SK-N-SH treated with all-trans-retinoic acid at 6 μM for 48 hours (cell line): ENCODE data around the gene ZFYVE27.
"Not testable (repeated sequence)": the region's sequence is repeated elsewhere in the genome, so short reads cannot be mapped to it uniquely, and the experiment has no call there.

Source experiments
- ATAC-seq: fragments of 200-7000 bp; cut with Tn5 transposase; 3 replicates; pipeline ENCODE4 v1.9.1; 2020; ENCODE audit warnings: mild to moderate bottlenecking, moderate library complexity
- ARNTL ChIP-seq: fragments of 450-650 bp; formaldehyde crosslinking; IDR thresholded peaks from 2 replicates; pipeline ENCODE4 v1.5.0; 2020; ENCODE audit warnings: low read depth, mild to moderate bottlenecking, moderate library complexity, borderline replicate concordance
- CSDC2 ChIP-seq: fragments of 250-450 bp; sonication (Bioruptor Pico); IDR thresholded peaks from 2 replicates; pipeline ENCODE4 v1.5.0; 2020; ENCODE audit warnings: mild to moderate bottlenecking, moderate library complexity
- ESRRG ChIP-seq: fragments of 250-450 bp; sonication (Bioruptor Pico); IDR thresholded peaks from 2 replicates; pipeline ENCODE4 v1.6.1; 2021; ENCODE audit warnings: mild to moderate bottlenecking
- GLIS3 ChIP-seq: fragments of 250-450 bp; sonication (Bioruptor Pico); IDR thresholded peaks from 2 replicates; pipeline ENCODE4 v1.5.0; 2020; ENCODE audit warnings: mild to moderate bottlenecking, moderate library complexity
- ISL1 ChIP-seq: fragments of 250-450 bp; sonication (Bioruptor Pico); IDR thresholded peaks from 2 replicates; pipeline ENCODE4 v2.1.2; 2022; ENCODE audit warnings: mild to moderate bottlenecking, moderate library complexity
- OSR1 ChIP-seq: fragments of 250-450 bp; sonication (Bioruptor Pico); IDR thresholded peaks from 2 replicates; pipeline ENCODE4 v1.8.0; 2022; ENCODE audit warnings: moderate library complexity, mild to moderate bottlenecking, inconsistent platforms
- PPARA ChIP-seq: fragments of 250-450 bp; sonication (Bioruptor Pico); IDR thresholded peaks from 2 replicates; pipeline ENCODE4 v1.5.0; 2020; ENCODE audit warnings: mild to moderate bottlenecking, borderline replicate concordance
- RARB ChIP-seq: fragments of 250-450 bp; sonication (Bioruptor Pico); IDR thresholded peaks from 2 replicates; pipeline ENCODE4 v1.8.0; 2021; ENCODE audit warnings: mild to moderate bottlenecking, moderate library complexity
- TCF4 ChIP-seq: fragments of 250-450 bp; sonication (Bioruptor Pico); IDR thresholded peaks from 2 replicates; pipeline ENCODE4 v1.8.0; 2021; ENCODE audit warnings: mild to moderate bottlenecking, moderate library complexity, borderline replicate concordance
- TOX ChIP-seq: fragments of 250-450 bp; sonication (Bioruptor Pico); IDR thresholded peaks from 2 replicates; pipeline ENCODE4 v1.8.0; 2021; ENCODE audit warnings: mild to moderate bottlenecking, moderate library complexity, borderline replicate concordance
- ZC3H10 ChIP-seq: fragments of 250-450 bp; sonication (Bioruptor Pico); IDR thresholded peaks from 2 replicates; pipeline ENCODE4 v1.5.1; 2021; ENCODE audit warnings: mild to moderate bottlenecking, moderate library complexity
- ZFP3 ChIP-seq: fragments of 250-450 bp; sonication (Bioruptor Pico); IDR thresholded peaks from 2 replicates; pipeline ENCODE4 v1.5.0; 2020; ENCODE audit warnings: mild to moderate bottlenecking, moderate library complexity
- ZNF70 ChIP-seq: fragments of 450-650 bp; formaldehyde crosslinking; IDR thresholded peaks from 2 replicates; pipeline ENCODE4 v1.5.0; 2020; ENCODE audit warnings: mild to moderate bottlenecking, moderate library complexity
- TF ChIP-seq, protein P1 (sequence below): fragments of 250-450 bp; sonication (Bioruptor Pico); IDR thresholded peaks from 2 replicates; pipeline ENCODE4 v1.5.1; 2020; ENCODE audit warnings: low read depth, mild to moderate bottlenecking, moderate library complexity
- TF ChIP-seq, protein P2 (sequence below): fragments of 250-450 bp; sonication (Bioruptor Pico); IDR thresholded peaks from 2 replicates; pipeline ENCODE4 v1.5.1; 2021; ENCODE audit warnings: mild to moderate bottlenecking, moderate library complexity
- TF ChIP-seq, protein P3 (sequence below): fragments of 250-450 bp; sonication (Bioruptor Pico); IDR thresholded peaks from 2 replicates; pipeline ENCODE4 v1.8.0; 2020; ENCODE audit warnings: mild to moderate bottlenecking, moderate library complexity, borderline replicate concordance
- TF ChIP-seq, protein P4 (sequence below): fragments of 250-450 bp; sonication (Bioruptor Pico); IDR thresholded peaks from 2 replicates; pipeline ENCODE4 v1.8.0; 2021; ENCODE audit warnings: low read depth, mild to moderate bottlenecking, moderate library complexity, borderline replicate concordance

ZFYVE27 gene

DNA sequence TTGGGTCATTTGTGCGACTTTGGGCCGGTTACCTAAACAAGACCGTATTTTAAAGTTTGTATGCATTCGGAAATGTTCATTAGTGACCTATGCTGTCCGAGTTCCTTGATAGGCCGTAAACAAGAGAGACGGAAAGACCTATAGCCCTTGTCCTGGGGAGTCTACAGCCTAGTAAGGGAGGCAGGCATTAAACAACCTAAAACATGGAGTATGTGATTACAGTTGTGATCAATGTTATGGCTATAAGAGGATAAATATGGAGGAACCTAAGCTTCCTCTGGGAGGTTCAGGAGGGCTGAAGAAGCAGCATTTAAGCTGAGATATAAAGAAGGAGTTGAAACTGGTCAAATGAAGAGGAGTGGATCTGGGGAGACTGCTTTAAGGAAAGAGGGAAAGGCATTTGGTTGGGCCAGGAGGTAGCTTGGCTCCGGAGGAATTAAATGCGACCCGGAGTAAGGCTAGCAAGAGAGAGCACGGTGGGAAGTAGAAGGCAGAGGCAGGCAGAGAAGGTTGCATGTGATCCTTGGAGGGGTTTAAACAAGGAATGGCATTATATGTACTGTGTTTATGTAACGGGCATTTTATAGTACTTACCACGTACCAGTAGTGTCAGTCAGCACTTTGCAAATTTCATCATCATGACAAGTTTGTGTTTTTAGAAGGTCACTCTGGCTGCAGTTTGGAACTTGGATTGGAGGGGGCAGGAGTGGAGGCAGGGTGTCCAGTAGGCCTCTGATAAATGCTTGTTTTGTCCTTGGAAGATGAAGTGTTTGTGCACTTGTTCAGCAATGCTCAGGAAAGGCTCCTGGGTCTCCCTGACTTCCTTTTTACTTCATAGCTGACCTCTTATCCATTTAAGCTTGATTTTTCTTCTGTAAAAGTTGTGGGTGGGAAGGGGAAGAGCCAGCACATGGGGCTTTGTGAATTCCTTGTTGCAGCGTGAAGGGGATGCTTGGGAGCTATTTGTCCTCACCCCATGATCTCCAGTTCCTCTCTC lies 48.8 kb upstream of the ZFYVE27 start:
- TF ChIP-seq ZNF70 (CRISPR knock-in tag) = no peak
- TF ChIP-seq, protein P1, sequence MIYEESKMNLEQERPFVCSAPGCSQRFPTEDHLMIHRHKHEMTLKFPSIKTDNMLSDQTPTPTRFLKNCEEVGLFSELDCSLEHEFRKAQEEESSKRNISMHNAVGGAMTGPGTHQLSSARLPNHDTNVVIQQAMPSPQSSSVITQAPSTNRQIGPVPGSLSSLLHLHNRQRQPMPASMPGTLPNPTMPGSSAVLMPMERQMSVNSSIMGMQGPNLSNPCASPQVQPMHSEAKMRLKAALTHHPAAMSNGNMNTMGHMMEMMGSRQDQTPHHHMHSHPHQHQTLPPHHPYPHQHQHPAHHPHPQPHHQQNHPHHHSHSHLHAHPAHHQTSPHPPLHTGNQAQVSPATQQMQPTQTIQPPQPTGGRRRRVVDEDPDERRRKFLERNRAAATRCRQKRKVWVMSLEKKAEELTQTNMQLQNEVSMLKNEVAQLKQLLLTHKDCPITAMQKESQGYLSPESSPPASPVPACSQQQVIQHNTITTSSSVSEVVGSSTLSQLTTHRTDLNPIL = no peak
- no peak for TF ChIP-seq CSDC2 (CRISPR knock-in tag)
- no peak for TF ChIP-seq RARB (CRISPR knock-in tag)
- no peak for TF ChIP-seq ISL1 (CRISPR knock-in tag)
- TF ChIP-seq, protein P2, sequence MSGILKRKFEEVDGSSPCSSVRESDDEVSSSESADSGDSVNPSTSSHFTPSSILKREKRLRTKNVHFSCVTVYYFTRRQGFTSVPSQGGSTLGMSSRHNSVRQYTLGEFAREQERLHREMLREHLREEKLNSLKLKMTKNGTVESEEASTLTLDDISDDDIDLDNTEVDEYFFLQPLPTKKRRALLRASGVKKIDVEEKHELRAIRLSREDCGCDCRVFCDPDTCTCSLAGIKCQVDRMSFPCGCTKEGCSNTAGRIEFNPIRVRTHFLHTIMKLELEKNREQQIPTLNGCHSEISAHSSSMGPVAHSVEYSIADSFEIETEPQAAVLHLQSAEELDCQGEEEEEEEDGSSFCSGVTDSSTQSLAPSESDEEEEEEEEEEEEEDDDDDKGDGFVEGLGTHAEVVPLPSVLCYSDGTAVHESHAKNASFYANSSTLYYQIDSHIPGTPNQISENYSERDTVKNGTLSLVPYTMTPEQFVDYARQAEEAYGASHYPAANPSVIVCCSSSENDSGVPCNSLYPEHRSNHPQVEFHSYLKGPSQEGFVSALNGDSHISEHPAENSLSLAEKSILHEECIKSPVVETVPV (CRISPR knock-in tag) = no peak
- no peak for TF ChIP-seq ZC3H10 (CRISPR knock-in tag)
- no peak for TF ChIP-seq ARNTL (CRISPR knock-in tag)
- TF ChIP-seq ZFP3 = no peak
- no peak for TF ChIP-seq PPARA (CRISPR knock-in tag)
- no peak for TF ChIP-seq TOX
- TF ChIP-seq ESRRG (CRISPR knock-in tag) = no peak
- TF ChIP-seq, protein P3, sequence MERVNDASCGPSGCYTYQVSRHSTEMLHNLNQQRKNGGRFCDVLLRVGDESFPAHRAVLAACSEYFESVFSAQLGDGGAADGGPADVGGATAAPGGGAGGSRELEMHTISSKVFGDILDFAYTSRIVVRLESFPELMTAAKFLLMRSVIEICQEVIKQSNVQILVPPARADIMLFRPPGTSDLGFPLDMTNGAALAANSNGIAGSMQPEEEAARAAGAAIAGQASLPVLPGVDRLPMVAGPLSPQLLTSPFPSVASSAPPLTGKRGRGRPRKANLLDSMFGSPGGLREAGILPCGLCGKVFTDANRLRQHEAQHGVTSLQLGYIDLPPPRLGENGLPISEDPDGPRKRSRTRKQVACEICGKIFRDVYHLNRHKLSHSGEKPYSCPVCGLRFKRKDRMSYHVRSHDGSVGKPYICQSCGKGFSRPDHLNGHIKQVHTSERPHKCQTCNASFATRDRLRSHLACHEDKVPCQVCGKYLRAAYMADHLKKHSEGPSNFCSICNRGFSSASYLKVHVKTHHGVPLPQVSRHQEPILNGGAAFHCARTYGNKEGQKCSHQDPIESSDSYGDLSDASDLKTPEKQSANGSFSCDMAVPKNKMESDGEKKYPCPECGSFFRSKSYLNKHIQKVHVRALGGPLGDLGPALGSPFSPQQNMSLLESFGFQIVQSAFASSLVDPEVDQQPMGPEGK (CRISPR knock-in tag) = no peak
- TF ChIP-seq GLIS3 = no peak
- TF ChIP-seq, protein P4, sequence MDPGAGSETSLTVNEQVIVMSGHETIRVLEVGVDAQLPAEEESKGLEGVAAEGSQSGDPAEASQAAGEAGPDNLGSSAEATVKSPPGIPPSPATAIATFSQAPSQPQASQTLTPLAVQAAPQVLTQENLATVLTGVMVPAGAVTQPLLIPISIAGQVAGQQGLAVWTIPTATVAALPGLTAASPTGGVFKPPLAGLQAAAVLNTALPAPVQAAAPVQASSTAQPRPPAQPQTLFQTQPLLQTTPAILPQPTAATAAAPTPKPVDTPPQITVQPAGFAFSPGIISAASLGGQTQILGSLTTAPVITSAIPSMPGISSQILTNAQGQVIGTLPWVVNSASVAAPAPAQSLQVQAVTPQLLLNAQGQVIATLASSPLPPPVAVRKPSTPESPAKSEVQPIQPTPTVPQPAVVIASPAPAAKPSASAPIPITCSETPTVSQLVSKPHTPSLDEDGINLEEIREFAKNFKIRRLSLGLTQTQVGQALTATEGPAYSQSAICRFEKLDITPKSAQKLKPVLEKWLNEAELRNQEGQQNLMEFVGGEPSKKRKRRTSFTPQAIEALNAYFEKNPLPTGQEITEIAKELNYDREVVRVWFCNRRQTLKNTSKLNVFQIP (CRISPR knock-in tag) = no peak
- TF ChIP-seq, all 23 proteins: peak for 0
- no peak for ATAC-seq

DNA sequence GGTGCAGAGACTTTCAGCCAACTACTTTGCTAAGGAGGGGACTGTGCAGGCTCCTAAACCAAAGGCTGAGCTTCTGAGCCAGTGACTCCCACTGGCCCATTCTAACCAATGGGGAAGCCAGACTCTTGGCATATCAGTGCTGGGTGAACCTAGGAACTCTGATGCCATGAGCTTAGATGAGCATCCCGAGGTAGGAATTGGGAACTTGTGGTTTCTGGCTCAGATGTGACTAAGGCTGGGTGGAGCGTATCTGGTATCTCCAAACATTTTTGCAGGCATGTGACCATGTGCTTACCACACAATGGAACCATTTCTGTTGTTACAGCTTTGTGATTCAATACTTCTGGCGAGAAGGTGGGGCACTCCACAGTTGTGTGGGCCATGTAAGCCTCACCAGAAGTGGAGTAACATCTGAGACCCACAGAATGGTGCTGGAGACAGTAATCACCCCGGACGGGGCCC lies 47.3 kb upstream of the ZFYVE27 start:
- ATAC-seq = no peak
- TF ChIP-seq TCF4 = no peak
- no peak for TF ChIP-seq RARB (CRISPR knock-in tag)
- no peak for TF ChIP-seq ZFP3
- no peak for TF ChIP-seq ARNTL (CRISPR knock-in tag)
- TF ChIP-seq, protein P3 (CRISPR knock-in tag) = no peak
- TF ChIP-seq ZC3H10 (CRISPR knock-in tag) = no peak
- no peak for TF ChIP-seq ISL1 (CRISPR knock-in tag)
- TF ChIP-seq, protein P4 (CRISPR knock-in tag) = no peak
- TF ChIP-seq GLIS3 = no peak
- no peak for TF ChIP-seq ZNF70 (CRISPR knock-in tag)
- no peak for TF ChIP-seq CSDC2 (CRISPR knock-in tag)
- no peak for TF ChIP-seq TOX
- no peak for TF ChIP-seq PPARA (CRISPR knock-in tag)

DNA sequence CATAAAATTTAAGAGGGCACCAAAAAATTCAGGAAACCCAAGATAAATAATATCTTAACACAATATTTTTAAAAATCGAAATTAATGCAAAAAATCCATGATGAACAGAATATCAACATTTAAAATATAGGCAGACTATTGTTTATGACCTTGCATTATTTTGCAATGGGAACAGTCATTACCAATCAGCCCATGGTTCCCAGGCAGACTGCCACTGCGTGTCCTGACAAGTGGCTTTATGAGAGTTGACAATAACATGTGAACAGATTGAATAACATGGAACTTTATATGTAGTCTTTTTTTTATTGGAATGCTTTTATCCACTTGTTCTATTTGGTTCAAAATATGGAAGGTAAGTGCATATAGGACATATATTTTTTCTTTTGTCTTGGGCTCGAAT lies 46.8 kb upstream of the ZFYVE27 start:
- no peak; the same call in 1 of the 2 replicates for TF ChIP-seq OSR1 (CRISPR knock-in tag)
- TF ChIP-seq TCF4 = no peak
- no peak for TF ChIP-seq CSDC2 (CRISPR knock-in tag)
- no peak for TF ChIP-seq ZC3H10 (CRISPR knock-in tag)
- no peak for TF ChIP-seq ARNTL (CRISPR knock-in tag)
- ATAC-seq = no peak

DNA sequence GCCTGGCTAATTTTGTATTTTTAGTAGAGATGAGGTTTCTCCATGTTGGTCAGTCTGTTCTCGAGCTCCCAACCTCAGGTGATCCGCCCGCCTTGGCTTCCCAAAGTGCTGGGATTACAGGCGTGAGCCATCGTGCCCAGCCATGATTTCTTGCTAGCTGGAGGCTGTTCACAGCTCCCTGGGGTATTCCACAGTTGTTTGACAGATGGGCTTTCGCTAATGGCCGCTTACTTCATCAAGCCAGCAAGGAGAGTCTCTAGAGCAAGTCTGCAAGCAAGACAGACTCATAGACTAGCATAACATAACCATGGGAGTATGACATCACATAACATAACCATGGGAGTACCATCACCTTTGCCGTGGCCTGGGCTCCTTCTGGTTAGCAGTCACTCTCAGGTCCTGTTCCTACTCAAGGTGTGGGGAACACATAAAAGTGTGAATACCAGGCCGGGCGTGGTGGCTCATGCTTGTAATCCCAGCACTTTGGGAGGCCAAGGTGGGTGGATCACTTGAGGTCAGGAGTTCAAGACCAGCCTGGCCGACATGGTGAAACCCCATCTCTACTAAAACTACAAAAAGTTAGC lies 38.8 kb upstream of the ZFYVE27 start:
- ATAC-seq = not testable (repeated sequence)
